Measurements from ENCODE around the gene STXBP6.
"Not testable (repeated sequence)": the region's sequence is repeated elsewhere in the genome, so short reads cannot be mapped to it uniquely, and the experiment has no call there.

Gene STXBP6

DNA sequence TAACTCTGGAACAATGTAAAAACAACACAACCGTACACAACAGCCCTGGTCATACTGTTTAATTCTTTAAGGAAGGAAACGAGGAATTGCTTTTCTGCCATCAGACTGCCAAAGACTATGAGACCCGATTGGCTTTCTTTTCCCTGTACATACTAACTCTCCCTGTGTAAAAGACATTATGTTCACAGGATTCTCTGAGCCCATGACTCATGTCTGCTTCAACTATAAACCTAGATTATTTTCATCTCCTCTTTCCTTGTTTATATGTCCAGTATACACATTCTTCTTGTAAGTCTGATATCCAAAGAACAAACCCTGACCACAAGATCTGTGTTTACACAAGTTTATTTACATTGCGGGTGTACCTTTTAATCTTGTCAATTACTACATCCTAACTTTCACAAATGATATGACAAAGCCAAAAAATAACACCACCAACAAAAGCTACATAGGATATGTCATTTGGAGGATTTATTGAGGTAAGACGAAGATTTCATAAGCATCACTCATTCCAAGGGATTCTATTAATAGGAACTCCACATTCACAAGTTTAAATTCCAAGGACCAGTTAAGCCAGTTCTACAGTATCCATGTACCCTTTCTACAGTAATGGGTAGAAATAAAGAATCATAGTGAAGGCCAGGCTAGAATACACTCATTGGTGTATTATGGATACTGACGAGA is 67.3 kb downstream of the STXBP6 start:
- no peak for DNase-seq

DNA sequence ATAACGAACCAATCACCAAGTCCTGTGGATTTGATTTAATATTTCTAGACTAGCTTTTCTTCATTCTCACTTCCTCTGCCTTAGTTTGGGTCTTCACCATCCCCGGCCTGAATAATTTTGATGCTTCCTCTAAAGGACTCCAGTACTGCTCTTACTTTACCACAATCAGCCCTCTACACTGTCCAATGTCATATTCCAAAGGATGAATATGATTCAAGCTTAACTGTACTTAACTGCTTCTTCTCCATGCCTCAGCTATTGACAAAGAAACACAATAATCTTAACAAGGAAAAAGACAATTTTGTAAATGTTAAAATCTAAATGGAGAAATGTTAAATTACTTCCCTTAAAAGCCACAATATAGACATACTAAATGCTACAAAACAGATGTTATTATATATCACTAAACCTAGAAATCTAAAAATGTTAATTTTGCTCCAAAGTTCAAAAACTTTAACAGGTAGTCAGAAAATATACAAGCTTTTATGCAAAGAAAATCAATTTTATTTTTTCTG is 70.2 kb downstream of the STXBP6 start:
- no peak for DNase-seq

DNA sequence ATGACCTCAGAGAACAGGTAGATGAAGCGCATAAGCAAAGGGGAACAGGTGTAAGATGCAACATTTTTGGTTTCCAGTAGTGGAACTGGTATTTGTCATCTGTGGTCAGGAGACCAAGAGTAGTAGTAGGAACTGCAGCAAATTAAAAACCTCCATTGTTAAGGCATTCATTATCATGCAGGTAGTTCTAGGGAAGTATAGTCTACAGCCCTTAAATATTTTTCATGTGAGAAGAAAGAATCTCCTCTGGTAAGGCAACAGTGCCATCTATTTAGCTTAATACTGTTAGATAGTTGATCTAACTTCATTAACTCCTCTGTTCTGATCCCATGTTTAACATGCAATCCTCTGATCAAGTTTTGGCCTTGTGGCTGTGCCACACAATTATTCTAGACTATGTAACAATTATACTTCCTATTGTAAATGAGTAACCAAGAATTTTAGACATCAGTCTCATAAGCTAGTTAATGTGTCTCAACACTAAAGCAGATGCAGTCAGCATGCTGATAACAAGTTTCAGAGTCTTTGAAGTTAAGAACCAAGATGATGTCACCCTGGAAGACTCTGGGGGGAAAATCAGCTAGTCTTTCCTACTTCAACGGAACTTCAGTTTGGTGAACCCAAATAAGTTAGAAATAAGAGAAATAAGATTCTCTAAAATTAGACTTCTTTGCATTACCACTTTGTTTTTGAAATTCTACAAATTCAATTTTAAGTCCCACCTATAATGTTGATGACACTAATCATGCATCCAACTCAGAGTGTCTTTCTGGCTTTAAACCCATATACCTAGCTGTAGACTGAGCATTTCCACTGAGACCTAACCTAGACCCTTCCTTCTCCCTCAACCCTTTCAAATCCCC is 70.9 kb downstream of the STXBP6 start:
- no peak for DNase-seq

DNA sequence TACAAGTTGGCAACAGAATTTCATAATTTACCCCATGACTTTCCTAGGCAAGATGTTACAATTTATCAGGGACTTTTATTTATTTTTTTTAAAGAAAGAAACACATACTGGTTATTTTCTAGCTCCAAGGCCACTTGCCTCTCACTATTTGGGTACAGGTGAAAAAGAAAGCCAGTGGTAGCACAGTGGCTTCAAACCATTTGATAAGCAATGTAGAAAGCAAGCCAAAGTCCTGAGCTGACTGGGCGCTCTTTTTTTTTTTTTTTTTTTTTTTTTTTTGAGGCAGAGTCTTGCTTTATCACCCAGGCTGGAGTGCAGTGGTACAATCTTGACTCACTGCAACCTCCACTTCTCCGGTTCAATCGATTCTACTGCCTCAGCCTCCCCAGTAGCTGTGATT is 73.3 kb downstream of the STXBP6 start:
- no peak for DNase-seq

DNA sequence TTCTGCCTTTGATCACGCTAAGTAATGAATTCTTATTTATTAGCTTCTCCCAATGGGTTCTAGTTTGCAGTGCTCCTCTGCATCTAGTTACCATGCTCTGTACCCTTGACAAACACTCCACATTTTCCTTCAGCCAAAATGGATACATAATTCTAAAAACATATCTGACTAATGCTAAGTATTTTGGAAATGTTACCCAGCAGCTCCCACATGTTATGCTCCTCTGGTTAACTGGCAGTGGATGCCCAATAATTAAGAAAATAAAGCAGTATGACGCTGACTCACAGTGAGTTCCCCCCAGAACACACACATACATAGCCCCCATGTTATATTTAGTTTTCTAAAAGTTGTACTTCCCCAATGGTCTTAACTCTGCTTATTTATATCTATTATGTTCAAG is 74.6 kb downstream of the STXBP6 start:
- DNase-seq = no peak

DNA sequence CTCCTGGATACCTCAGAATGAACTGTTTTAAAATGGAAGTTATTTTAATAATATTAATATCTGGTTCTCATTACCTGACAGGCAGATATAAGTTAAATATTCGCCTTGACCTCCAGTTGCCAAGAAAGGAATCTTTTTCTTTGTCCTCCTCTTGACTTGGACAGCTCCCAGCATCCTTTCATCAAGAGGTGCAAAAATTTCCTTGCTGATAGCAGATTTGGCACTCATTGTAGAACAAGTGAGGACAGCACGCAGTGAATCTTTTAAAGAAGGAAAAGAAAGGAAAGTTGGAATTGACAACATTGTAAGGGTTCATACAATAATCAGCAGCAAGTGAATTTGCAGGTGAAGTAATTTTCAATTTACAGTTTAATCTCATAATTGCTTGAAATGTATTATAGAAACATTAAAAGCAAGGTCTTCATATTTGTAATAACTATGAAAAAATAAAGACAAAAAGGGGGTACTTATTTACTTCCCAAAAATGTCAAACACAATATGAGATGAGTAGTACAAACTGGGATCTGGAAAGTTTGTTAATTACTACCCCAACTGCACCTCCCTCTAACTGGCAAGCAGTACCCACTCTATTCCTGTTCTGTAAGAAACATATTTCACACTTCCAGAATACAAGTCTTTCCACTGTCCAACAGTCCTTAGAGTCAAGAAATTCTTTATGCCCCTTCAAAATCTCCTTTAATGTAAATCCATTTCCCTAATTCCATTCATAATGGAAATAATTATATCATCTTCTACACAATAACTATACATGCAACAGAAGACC is 75.2 kb downstream of the STXBP6 start:
- no peak for DNase-seq

DNA sequence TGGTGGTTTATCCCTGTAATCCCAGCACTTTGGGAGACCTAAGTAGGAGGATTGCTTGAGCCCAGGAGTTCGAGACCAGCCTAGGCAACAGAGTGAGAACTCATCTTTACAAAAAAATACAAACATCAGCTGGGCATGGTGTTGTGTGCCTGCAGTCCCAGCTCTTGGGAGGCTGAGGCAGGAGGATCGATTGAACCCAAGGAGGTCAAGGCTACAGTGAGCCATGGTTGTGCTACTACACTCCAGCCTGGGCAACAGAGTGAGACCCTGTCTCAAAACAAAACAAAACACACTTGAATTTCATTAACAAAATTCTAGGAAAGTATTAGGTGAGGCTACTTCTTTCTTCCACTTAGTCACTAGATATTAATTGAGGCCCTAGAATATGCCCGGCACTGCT is 77.1 kb downstream of the STXBP6 start:
- DNase-seq = no peak

DNA sequence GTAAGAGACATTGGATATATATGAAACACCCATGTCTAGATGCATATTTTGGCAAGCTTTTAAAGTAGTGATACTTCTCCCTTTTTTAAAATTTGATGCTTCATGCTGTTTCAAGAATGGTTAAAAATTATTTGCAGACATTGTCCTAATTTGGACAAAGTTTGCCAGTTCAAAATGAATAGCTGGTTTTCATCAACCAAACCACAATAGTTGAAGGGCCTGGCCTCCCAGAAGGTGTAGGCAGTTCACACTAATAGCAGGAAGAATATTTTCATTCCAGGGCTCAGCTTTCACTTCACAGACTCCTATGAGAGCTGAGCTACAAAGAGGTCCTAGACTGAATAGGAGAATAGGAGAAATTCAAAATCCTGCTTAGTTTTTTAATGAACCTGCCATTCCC is 78.7 kb downstream of the STXBP6 start:
- DNase-seq = no peak

DNA sequence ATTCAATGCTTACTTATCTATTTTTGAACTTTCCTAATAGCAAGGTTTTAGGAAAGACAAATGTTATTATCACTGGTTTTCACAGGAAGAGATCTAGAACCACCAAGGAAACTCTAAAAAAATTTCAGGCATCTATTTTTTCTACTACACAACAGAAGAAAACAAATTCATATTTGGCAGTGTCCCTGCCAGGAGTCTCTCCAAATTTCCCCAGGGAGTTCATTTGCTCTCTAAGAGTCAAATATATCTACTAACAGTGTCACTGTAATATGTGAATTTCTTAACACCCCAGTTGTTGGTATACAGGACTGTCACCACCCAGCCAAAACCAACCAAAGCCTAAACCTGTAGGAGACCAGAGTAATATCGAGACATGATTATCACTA is 83.4 kb downstream of the STXBP6 start:
- no peak for DNase-seq

DNA sequence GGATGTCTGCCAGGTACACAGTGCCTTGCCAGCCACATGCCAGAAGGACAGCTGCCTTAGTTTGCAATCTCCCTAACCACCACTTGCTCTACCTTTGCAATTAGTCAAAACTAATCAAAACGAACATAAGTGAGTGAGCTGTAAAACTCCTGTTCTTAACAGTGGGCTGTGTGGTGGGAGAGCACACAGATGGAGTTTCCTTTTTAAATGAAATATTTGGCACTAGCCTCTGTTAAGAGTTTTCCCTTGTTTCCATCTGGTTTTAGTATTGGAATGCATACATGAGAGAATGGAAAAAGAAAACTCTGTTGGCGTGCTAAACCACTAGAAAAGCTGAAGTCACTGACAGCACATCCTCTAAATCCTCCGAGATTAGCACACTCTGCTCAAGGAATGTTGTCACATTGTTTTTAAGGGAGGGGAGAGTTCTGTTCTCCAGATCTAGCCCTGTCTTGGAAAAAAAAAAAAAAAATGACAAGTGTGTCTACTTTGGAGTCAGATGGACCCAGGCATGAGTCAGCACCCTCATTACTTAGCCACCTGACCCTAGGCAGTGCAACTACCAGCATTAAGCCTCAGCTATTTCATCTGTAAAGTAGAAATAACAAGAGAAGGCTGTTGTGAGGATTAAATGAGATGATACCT is 83.9 kb downstream of the STXBP6 start:
- DNase-seq = no peak

DNA sequence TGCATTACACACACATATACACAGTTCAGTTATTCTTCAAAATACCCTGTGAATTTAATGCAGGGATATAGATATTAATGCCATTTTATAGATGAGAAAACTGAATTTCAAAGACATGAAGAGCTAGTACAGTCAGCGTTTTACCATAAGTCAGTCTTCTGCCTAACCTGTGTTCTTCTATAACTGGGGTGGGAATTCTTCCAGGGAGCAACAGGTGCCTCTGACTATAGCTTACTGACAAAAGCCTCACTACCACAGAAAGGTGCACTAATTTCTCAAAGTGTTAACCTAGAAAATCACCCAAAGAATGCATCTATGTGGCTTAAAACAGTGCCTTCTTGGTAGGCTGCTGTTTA is 84.4 kb downstream of the STXBP6 start:
- DNase-seq = no peak

DNA sequence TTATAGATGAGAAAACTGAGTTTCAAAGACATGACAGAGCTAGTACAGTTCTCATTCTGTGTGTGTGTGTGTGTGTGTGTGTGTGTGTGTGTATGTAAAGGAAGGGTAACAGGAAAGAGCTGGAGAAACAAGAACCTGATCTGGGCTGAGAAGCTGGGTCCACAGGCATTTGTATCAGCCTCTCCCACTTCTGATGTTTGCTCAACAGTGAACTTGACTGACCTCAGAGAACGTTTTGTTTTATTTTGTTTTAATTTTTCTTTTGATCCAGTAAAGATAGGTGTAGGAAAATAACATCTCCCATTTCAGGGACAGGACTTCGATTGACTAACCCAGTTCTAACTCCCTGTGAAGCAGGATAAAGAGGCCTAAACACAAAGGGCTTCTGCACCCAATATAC is 85.4 kb downstream of the STXBP6 start:
- DNase-seq = no peak

DNA sequence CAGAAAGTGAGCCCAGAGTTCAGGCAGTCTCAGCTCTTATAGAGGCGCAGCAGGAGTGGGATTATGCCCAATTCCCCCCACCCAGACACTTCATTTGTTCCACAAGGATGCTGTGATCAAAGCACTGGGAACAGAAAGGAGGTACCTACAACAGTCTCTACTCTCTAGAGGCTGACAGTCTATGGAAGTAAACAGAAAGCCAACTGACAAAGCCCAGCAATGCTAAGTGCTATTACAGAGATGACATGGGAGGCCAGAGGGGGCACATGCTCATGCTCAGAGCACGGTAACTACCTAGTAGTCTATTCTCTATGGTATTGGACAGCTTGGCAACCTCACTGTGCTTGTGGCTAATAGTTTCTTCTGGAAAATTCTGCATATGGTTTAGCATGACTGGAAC is 85.9 kb downstream of the STXBP6 start:
- DNase-seq = no peak

DNA sequence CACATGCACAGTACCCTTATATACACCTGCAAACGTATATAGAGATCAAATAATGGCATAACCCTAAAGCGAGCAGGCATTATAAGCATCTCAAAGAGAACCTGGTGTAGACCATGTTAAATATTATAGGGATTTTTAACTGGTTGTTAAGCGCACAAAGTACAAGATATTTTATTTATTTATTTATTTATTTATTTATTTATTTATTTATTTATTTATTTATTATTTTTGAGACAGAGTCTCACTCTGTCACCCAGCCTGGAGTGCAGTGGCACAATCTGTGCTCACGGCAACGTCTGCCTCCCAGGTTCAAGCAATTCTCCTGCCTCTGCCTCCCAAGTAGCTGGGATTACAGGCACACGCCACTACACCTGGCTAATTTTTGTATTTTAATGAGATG is 87.8 kb downstream of the STXBP6 start:
- not testable (repeated sequence) for DNase-seq

DNA sequence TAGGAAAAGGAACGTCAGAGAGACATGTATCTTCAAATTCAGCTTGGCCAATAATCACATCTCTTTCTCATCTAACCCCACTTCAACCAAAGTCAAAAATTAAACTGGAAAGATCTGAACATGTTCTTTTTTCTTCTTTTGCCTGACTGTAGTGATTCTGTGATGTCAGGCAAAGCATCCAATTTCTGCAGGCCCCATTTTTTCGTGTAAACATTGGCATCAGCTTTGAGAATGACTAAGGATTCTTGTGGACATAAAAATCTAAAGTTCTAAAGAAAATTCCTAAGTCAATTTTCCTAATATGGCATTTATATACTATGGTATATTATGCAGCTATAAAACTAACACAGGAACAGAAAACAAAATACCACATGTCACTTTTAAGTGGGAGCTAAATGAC is 89.1 kb downstream of the STXBP6 start:
- no peak for DNase-seq

DNA sequence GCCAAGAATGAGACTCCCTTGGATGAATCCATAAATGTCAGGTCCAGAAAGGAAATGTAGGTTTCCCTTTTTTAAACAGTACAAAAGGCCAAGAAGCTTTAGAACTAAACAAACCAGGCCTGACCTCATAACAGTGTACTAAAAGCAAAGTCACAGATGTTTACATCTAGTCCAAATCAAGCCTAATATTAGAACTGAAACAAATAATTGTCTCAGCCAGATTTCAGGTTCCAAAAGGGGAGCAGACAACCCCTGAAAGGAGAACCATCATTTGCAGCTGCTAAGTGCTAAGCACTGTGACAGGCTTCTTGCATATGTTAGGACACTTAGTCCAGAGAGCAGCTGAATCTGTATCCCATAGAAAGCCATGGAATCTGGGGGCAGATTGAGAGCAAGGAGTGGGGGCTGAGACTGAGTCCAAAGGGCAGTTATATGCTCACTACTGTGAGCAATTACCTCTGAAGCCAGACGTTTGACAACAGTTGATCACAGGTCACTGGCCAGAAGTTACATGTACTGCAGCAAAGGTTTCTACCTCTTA is 90.1 kb downstream of the STXBP6 start:
- DNase-seq = no peak

DNA sequence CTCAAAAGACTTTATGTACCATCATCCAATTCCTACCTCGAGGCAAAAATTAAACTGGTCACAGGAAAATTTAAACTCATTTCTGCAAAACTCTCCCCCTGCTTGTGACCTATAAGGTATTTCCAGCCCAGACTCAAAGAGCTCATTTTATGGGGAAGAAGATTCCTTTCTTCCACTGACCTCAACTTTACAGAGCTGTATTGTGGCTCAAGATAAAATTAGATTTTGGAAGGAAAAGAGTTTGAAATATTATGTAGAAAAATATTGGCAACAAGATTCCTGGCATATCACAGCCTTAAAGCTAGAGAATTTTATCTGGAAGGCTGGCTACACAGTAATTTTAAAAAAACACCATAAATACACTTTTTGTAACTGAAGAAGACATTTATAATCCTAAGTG is 91.7 kb downstream of the STXBP6 start:
- DNase-seq = no peak

DNA sequence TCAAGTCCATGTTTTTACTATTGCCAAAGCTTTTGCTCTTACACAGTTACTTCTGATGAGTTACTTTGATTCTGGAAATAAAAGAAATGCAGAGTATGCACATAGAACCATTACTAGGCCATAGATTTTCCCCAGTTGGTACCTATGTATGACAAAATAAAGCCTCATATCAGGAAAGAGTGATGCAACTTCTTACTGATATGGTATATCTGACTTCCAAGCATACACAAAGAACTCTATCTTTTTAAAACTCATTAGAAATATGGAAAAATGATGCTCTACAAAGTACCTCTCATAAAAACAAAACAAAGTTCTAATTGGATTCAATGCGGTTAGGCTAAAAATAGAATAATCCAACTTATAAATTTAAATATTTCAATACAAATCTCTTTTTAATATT is 92.1 kb downstream of the STXBP6 start:
- DNase-seq = no peak

DNA sequence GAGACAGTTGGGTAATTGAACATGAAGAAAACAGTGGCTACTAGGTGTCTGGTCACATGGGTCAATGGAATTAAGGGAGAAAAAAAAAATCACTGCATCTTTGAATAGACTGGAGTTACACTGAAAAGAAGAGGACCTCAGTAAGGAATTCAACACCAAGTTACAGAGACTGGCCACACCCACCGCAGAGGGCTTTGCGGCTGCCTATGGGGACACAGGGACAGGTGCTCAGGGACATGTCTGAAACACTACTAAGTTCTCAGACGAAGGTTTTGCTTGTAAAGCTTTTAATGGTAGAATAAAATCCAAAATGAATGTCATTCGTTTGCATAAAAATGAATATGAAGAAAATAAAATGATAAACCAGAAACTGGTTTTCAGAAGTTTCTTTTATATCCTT is 93.8 kb downstream of the STXBP6 start:
- DNase-seq = no peak

DNA sequence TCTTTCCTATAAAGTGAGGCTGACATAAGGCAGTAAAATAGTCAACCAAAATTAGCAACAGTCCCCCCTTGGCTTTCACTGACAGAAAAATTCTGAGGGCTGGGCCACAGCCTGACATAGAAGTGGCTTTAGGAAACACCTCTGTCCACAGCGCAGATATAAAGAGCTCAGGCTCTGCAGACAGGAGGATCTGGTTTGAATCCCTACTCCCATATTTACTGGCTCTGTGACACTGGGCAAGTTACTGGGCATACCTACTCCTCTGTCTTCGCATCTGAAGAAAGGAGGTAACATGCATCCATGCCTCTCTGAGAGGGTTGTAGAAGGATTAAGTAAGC is 95.3 kb downstream of the STXBP6 start:
- no peak for DNase-seq

DNA sequence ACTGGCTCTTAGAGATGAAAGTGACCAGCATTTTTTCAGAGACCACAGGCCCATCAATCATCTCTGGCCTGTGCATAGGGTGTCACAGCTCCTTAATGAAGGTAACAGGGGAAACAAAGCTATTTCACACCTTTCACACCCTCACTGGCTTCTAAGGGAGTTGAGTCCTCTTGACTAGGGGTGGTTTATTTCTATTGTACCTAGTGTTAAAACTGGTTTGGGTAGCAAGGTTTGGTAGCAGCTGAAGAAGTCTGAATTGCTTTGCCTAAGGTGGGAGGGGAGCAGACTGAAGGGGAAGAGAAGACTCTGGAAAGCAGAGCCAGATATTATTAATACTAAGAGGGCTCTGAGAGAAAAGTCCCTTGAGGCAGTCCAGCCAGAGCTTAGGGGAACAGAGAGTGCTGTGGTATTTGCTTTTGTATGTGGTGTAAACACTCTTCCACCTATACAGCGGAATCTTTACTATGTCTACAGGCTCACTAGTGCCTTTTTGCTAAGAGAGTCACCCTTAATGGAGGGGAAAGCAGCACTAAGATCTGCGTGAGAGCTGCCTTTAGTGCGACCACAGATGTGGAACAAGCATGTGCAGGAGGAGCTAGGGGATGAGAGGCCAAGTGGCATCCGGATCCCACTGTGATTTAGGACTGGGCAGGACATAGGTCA is 95.8 kb downstream of the STXBP6 start:
- DNase-seq = no peak

DNA sequence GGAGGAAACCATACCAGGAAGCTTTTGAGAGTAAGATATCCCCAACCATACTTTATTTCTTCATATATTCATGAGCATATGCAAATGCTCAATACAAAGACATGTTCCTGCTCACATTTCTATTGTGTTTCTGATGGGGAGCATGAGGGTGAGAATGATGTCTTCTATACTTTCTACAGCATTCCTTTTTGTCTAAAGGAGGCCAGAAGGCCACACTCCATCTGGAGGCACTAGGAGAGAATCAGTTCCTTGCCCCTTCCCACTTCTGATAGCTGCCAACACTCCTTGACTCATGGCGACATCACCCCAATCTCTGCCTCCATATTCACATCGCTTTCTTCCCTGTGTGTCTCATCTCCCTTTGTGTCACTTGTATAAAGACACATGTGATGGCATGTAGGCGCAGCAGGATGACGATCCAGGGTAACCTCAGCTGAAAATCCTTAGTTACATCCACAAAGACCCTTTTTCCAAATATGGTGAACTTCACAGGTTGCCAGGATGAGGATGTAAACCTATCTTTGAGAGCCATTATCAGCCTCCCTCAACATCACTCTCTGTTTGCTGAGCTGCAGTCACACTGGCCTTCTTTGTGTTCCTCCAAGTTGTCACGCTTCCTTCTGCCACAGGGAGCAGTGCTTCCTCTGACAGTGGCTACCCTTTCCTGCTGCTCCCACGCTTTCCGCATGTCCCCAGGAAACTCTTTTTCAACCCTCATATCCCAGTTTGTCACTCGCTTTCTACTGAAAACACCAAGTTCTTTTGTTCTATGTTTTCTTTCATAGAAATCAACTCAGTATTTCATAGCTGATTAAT is 96.9 kb downstream of the STXBP6 start:
- DNase-seq = no peak

All from stimulated activated CD4-positive, alpha-beta T cell treated with anti-CD3 and anti-CD28 coated beads, Interleukin-2, amount 100 ng/mL, for 24 hours (primary cell).